Measurements from ENCODE around the gene C1QTNF7.

Gene C1QTNF7

GRCh38 chr4:15493411-15493810, 65.6 kb downstream of the C1QTNF7 start:
- Histone ChIP-seq H3K27me3 (ENCODE audit: insufficient read depth, low read depth) (no peaks in the 10 kb centered on the region), H3K4me2 (no peak overlapping the region), H3K9ac (no peak overlapping the region), H3K79me2 (ENCODE audit: insufficient read depth, low read depth) (no peaks in the 10 kb centered on the region), H3K27ac (no peak overlapping the region), H2AFZ (ENCODE audit: low read depth) (no peak overlapping the region), H3K4me3 (IDR thresholded peaks at IDR 0.05; ENCODE audit: insufficient read depth, low read depth, low read length) (no peak overlapping the region), H3K4me1 (ENCODE audit: low read depth, poor library complexity, severe bottlenecking) (no peaks in the 10 kb centered on the region), H4K20me1 (ENCODE audit: insufficient read depth) (no peaks in the 10 kb centered on the region), H3K36me3 (ENCODE audit: insufficient read depth) (no peaks in the 10 kb centered on the region)
- TF ChIP-seq, protein P1, sequence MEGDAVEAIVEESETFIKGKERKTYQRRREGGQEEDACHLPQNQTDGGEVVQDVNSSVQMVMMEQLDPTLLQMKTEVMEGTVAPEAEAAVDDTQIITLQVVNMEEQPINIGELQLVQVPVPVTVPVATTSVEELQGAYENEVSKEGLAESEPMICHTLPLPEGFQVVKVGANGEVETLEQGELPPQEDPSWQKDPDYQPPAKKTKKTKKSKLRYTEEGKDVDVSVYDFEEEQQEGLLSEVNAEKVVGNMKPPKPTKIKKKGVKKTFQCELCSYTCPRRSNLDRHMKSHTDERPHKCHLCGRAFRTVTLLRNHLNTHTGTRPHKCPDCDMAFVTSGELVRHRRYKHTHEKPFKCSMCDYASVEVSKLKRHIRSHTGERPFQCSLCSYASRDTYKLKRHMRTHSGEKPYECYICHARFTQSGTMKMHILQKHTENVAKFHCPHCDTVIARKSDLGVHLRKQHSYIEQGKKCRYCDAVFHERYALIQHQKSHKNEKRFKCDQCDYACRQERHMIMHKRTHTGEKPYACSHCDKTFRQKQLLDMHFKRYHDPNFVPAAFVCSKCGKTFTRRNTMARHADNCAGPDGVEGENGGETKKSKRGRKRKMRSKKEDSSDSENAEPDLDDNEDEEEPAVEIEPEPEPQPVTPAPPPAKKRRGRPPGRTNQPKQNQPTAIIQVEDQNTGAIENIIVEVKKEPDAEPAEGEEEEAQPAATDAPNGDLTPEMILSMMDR (conservative IDR thresholded peaks at IDR 0.05; ENCODE audit: low read depth, low read length), result no peak

- H4K20me1 ChIP-seq (ENCODE audit: insufficient read depth), result no peaks in the 10 kb centered on the region
Observed at GRCh38 chr4:15495621-15496020, 67.8 kb downstream of the C1QTNF7 start.

More at GRCh38 chr4:15495621-15496020, 67.8 kb downstream of the C1QTNF7 start:
- TF ChIP-seq, protein P1 (conservative IDR thresholded peaks at IDR 0.05; ENCODE audit: low read depth, low read length), result no peak
- no peak overlapping the region for H2AFZ ChIP-seq (ENCODE audit: low read depth)
- no peak overlapping the region for H3K9ac ChIP-seq
- H3K36me3 ChIP-seq (ENCODE audit: insufficient read depth), result no peaks in the 10 kb centered on the region
- H3K4me3 ChIP-seq (IDR thresholded peaks at IDR 0.05; ENCODE audit: insufficient read depth, low read depth, low read length), result no peak overlapping the region
- no peaks in the 10 kb centered on the region for H3K79me2 ChIP-seq (ENCODE audit: insufficient read depth, low read depth)
- no peak overlapping the region for H3K27ac ChIP-seq
- no peaks in the 10 kb centered on the region for H3K27me3 ChIP-seq (ENCODE audit: insufficient read depth, low read depth)
- no peaks in the 10 kb centered on the region for H3K4me1 ChIP-seq (ENCODE audit: low read depth, poor library complexity, severe bottlenecking)
- H3K4me2 ChIP-seq, result no peak overlapping the region

All from KMS-11 (cell line).